Limb (tissue), 2 donors: ENCODE data around the gene SLC40A1.
"Not testable (repeated sequence)": the region's sequence is repeated elsewhere in the genome, so short reads cannot be mapped to it uniquely, and the experiment has no call there.

Experiments used
- DNase-seq, 2 donors: peaks; one replicate each; pipeline ENCODE4 v3.0.0-alpha.2; 2016; ENCODE audit errors: extremely low spot score in 2 of 2

The SLC40A1 gene, protein sequence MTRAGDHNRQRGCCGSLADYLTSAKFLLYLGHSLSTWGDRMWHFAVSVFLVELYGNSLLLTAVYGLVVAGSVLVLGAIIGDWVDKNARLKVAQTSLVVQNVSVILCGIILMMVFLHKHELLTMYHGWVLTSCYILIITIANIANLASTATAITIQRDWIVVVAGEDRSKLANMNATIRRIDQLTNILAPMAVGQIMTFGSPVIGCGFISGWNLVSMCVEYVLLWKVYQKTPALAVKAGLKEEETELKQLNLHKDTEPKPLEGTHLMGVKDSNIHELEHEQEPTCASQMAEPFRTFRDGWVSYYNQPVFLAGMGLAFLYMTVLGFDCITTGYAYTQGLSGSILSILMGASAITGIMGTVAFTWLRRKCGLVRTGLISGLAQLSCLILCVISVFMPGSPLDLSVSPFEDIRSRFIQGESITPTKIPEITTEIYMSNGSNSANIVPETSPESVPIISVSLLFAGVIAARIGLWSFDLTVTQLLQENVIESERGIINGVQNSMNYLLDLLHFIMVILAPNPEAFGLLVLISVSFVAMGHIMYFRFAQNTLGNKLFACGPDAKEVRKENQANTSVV

DNA sequence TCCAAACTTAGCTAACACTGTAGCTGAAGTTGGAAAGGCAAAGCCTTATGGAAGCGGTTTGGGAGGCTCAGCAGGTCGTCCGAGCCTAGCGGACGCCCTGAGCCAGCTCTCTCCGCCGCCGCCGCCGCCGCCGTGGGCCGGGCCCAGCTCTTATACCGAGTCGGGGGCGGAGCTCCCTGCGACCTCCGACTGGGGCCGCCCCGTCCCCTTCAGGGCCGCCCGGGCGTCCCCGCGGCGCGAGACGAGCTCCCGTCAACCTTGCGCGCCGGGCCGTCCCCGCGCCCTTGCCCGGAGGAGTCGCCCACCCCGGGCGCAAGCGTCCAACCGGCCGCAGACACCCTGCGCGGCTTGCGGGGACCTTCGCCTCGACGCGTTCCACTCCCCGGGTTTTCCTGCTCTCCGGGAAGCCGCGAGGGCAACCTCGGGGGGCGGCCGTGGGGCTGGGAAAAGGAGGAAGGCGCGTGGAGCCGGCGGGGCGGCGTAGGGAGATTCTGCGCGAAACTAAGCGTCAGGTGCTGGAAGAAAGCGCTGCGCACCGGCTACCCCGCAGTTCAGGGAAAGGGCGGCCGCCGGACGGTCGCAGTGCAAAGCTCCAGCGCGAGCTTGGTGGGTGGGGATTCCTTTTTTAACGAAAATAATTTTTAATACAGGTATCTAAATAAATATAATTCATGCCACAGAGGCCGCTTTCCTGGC, at the start of gene SLC40A1:
SLC40A1 (minus strand) TSS at position 129 of the 696 bp plus-strand sequence. CDS start 326 bp downstream, outside the sequence.
- DNase-seq, result peak; percentile 84 to 88

DNA sequence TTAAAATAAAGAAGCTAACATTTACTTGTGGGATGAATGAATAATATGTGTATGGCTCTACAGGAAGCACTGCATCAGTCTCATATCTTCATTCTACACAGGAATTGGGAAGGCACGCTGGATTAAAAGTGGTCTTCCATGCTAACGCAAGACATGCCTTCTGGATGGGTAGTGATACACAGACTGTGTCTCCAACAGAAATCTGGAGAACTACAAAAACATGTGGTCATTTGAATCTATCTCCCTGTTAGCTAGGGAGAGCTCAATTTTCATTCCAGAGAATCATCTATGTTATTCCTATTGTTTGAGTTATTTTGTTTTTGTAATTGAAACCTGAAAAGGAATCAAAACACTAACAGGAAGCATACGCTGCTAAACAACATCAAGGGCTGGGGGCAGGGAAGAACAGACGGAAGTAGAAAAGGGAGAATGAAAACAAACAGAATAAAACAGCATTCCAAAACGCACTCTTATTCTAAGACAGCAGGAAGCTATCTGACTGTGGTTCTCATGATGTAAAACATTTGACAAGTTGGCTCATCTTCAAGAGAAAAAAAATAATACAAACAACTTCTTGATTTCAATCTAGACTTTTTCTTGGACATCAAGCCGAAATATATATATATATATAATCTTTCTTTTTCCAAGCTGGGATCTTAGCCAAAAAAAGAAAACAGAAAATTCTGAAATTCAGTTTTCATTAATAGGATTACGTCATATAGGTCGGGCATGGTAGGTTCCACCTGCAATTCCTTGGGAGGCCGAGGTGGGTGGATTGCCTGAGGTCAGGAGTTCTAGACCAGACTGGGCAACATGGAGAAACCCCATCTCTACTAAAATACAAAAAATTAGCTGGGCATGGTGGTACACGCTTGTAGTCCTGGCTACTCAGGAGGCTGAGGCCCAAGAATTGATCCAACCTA, 49.2 kb upstream of the SLC40A1 start:
- peak in 1 of 2 donors; percentile 12 for DNase-seq

DNA sequence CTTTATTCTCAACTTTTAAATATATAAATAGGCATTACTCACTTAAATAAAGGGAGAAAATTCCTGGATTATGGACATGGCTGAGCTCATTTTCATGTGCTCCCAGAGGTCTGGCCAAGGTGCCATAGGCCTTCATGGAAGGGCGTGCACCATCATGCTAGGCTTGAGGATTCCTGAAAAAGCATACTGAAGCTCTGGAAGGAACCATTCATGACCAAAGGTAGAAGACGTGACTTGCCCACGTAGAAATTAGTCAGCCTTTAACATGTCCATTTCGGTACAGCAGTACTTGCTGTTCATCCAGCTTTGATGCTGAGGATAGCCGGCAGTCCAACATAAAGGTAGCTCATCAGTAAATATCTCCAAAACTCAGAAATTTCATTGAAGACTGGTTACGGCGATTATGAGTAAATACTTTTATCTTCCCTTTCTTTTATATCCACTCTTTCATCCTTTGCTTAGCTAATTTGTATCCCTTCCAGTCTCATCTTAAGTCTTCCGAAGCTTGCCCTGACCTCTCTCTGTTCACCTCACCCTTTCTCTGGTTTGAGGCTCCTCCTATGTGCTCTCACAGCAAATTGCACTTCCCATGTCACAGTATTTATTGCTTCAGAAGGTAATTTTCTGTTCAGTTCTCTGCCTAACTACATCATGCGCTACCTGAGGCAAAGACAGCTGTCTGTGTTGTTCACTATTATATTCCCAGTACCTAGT, 48.4 kb upstream of the SLC40A1 start:
- no peak for DNase-seq

DNA sequence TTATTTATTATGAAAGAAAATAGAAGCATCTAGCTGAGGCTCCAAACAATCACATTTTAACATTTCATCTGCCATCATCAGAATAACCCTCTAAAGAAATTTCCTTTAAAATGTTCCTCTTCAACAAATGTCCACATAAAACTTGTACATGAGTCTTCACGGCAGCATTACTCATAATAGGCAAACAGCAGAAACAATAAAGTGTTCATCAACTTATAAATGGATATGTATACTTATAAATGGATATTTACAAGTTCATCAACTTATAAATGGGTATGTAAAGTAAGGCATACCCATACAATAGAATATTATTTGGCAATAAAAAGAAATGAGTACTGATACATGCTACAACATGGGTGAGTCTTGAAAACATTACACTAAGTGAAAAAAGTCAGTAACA, 47.2 kb upstream of the SLC40A1 start:
- no peak for DNase-seq

DNA sequence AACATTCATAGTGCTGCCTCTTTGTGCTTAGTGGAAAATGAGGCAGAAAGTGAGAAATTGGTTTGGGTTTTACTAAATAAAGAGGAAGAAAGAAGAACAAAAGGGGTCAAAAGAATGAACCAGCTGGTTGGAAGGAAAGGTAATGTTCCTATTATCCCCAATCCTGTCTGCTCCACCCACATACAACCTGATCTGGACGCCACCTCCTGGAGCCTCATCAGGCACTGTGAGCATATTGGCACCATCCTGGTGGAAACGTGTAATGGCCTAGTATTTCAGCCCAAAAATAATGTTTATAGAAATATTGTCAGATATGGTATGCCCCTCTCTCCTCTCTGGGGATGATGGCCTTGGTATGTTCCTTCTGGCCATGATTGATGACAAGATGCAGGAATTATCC, 45.0 kb upstream of the SLC40A1 start:
- DNase-seq, result no peak

DNA sequence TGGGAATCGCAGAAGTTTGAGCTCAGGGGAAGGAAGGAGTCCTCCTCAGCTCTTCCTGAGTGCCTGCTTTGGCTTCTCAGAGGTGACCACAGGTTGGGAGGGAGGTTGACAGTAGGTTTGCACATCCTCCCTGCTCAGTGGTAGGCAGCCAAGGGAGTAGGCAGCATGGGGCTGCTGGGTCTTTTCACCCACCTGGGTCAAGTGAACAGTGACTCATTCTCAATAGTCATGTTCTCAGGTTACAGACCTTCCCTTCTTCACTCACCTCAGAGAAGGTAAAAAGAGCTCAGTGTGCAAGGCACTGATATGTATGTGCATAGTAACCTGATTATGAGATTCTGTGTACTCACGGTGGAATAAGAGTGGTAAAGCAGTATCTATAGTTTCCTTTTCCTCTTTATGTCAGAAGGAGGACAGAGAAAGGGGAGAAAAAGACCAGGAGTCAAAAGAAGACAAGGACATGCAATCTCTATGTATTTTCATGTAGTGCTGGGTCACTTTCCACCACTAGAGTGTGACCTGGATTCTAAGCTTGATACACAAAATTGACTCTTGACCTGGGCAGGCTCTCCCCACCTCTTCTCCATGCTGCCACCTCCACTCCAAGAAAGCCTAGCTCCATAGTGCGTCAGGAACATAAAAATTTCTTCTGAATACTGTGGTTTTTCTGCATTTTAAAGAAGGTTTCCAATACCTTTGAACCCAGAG, 44.2 kb upstream of the SLC40A1 start:
- no peak for DNase-seq

DNA sequence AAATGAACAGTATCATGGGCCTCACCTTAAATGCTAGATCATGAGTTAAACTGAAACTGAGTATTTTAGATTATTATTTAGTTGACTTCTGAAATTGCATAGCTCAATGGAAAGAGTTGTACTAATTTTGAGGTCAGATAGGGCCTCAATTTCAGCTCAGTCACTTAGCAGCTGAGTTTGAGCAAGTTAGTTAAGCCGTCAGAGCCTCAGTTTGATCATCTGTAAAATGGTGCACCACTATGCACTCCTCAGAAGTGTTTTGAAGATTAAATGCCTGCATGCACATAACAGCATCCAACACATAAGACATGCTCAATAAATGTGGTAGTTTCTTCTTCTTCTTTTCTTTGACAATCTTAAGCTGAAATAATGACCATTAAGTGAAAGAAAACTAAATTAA, 42.5 kb upstream of the SLC40A1 start:
- DNase-seq, result no peak

DNA sequence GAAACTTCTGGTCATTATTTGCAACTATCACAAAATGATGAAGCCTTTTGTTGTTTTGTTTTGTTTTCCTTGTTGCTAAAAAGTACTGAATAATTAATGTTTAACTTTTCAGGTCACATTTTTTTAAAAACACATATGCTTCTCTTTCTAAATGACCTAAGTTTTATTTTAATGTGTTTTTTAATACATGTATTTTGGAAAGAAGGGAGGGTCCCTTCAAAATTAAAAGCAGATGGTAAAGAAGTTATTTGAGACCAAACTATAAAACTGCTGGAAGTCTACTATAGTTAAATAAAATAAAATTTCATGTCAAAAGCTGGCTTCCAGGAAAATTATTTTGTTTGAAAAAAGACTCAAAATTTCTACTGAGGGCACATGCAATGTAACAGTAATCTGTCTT, 41.2 kb upstream of the SLC40A1 start:
- DNase-seq, result peak in 1 of 2 donors; percentile 10

DNA sequence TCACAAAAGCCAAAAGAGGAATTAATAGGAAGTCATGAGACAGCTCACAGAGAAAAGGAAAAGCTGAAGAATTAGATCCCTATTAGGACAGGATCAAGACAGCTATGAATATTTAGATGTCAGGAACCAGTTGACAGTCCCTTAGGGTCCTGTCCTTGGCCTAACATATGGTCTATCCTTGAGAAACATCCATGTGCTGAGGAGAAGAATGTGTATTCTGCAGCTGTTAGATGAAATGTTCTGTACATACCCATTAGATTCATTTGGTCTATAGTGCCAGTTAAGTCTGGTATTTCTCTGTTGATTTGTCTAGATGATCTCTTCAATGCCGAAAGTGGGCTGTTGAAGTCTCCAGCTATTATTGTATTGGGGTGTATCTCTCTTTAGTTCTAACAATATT, 37.6 kb upstream of the SLC40A1 start:
- DNase-seq, result no peak

DNA sequence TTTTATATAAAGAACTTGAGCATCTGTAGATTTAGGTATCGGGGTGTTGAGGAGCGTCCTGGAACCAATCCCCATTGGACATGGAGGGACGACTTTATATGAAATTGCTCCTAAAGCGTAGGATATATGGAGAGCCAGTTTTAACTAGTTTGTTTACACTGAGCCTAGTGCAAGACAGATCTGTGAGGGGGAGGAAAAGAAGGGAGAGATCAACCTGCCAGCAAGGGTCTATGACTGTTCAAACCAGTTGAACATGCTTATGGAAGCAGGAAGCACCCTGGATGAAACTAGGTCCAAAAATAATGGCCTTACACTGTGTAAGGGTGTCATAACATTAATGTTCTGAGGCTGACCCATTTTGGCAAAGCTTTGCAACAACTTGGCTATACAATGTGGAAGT, 34.0 kb upstream of the SLC40A1 start:
- no peak for DNase-seq

DNA sequence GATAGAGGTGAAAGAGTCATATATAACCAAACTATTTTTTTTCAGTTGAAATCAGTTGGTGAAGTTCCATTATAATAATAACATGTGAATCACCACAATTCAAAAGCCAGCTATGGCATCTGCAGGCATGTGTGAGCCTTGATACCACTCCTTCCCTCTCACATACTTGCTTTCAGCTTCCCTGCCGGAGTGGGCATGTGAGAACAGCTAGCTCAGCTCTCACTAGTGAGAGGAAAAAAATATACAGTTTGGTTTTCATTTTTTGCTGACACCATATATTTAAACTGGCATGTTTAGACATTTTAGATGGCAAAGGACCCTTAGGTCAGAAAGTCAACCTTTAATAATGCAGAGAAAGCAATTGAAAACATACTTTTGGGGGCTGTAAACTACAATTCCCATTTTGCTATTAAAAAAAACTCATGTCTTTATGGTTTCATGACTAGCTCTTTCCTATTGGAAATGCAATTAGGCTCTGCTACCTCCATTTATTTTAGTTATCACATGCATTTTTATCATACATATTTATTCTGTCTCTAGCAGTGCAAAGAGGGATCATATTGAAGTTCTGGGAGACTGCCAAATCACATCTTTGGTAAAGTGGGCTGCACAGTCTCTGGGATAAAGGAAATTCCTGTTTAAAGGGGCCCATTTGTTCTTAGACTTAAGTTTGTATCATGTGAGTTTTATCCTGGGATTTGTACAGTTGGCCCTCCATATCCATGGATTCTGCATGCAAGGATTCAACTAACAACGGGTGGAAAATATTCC, 33.2 kb upstream of the SLC40A1 start:
- peak in 1 of 2 donors; percentile 55 for DNase-seq

DNA sequence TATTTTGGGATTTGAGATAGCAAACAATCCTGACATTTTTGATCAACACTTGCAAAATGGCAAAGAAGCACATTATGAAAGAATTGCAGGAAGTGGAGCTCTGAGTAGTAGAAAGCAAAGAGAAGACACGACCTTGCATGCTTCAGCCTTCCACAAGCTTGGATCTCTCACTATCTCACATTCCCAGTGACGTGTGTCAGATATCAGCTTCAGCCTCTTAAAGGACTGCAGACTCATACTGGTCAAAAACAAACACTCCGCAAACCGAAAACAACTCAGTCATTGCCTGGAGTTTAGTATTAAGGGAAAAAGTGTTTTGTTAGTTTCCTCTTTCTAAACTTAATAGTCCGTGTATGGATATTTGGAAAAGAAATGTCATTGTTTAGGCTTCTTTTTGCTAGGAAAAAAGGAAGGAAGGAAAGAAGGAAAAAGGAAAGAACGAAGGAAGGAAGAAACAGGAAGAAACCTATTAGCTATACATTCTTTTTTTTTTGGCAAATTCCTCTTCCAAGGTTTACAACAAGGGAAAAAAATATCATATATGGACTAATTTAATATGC, 32.6 kb upstream of the SLC40A1 start:
- DNase-seq, result peak in 1 of 2 donors; percentile 27

DNA sequence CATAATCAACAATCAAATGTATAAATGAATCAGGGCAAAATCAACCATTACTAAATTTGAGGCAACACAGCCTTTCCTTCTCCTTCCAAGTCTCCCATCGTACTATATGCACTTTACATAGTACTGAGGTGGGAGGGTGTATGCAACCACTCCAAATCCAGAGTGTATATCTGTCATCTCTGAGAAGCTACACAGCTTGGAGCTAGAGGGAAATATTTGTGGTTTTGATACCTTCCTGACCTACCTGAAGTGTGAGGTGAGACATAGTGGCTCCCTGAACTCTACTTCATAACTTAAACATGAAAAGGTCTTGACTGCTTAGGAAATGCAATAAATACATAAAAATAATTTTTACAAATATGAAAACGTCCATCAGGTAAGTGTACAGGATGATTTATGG, 30.1 kb upstream of the SLC40A1 start:
- no peak for DNase-seq

DNA sequence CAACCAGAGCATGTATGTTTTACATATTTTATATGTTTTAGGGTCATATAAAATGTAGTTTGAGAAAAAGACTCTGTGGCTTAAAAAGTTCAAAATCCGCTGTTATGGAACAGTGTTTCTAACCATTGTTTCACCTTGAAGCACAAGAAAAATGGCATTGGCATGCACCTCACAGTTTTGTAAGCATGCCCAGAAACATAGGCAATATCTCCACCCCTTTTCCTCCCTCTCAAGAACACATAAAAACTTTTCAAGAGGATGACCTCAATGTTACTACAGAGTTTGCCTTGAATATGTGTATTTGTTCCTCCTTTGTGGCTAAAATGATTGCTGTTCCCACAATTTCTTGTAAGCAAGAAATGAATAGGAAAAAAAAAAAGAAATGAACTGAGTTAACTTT, 29.3 kb upstream of the SLC40A1 start:
- DNase-seq, result no peak

DNA sequence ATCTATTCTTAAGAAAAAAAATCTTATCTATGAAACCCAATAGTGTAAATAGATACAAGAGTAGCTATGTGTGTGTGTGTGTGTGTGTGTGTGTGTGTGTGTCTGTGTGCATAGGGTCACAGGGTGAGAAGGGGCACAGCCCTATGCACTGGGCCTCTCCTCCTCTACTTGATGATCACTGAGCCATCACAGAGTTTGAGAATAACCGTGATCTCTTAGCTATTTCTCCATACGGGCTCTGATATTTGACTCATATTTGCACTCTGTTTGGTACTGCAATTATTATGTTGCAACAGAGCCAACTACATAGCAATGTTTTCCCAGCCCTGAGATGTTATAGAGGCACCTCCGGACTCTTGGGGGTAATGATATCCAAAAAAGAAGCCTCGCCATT, 28.8 kb upstream of the SLC40A1 start:
- DNase-seq, result no peak

DNA sequence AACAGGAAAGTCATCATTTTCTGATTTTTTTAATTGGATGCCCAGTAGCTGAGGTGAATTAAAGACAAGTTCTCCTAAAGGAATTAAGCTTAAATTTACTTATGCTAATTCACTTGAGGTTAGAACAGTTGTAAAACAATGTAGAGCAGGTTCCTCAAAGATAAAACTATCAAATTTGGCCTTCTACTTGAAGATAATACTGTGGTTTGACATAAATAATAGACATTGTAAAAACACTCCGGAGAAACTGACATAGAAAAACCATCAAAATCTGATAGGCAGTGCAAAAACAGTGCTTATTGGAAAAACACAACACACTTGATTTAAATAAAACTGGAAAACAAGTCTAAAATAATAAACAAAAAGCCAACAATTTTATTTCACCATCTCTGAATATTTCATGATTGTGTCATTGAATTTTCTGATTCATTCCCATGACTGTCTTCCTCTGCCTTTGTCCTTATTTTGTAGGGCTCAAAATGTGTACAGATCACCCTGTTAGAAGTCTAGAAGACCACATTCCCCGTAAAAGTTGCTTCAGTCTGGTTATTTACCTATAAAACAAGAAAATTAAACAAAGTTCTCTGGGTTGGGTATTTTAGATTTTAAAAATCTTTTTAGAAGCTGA, 28.3 kb upstream of the SLC40A1 start:
- no peak for DNase-seq

DNA sequence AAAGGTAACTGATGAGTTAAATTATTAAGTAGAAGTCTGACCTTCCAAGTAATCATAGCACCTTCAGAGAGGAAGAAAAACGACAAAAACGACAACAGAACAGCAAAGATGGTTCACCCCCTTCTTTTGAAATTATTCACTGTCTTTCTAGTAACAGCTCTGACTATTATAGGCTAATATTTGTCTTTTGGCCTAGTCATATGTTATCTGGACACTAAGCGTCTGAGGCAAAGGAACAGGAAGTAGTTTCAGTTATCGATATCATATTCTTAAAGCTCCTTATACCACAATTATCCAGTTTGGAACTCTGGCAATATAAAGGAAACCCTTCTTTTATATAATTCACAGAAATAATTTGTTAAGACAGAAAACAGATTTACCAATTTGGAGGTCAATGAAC, 27.6 kb upstream of the SLC40A1 start:
- DNase-seq, result no peak

DNA sequence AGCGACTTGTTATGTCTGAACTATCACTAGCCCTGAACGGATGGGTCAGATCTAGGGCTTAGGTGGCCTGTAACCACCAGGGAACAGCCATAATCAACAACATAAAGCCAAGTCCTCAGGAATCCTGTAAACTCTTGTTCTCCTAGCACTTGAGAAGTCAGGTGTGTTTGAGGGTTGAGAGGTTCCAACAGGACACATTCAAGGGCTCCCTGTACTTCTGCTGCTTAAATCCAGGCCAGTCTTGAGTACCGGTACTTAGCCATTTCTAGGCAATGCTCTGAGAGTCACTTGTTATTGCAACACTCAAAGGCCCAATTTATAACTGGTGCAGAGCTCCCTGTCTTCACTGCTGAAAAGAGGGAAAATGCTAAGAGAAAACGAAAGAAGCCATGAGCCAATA, 21.6 kb upstream of the SLC40A1 start:
- no peak for DNase-seq

DNA sequence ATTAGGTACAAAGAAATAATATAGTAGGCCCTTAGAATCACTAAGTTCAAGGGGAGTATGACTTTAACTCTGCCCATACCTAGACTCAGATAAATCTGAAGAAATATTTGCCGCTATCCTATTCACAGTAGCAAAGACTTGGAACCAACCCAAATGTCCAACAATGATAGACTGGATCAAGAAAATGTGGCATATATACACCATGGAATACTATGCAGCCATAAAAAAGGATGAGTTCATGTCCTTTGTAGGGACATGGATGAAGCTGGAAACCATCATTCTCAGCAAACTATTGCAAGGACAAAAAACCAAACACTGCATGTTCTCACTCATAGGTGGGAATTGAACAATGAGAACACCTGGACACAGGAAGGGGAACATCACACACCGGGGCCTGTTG, 21.1 kb upstream of the SLC40A1 start:
- not testable (repeated sequence) for DNase-seq
